ENCODE results near the gene LRRTM4. TPM values are rescaled to one million over a fixed set of nuclear protein-coding genes. Genes with fewer than 3 reads are reported as not detected.

LRRTM4 gene
- total RNA-seq, 1 experiment from 2014 or later: 0.23 TPM

GRCh38 chr2:77372636-77373035, 149.5 kb downstream of the LRRTM4 start:
- ChIA-PET POLR2A (no interaction called here), CTCF (no interaction called here)
- no TSS peak for BruUV-seq (replicated peaks)
- no peak for TF ChIP-seq REST (IDR thresholded peaks at IDR 0.05; ENCODE audit: insufficient read depth in 1 of 2, low read depth in 2 of 2, low read length in 1 of 2)
- TF ChIP-seq POLR2AphosphoS5 (IDR thresholded peaks at IDR 0.05; ENCODE audit: low read depth, low read length): no peak
- no peak for TF ChIP-seq SIN3A (IDR thresholded peaks at IDR 0.05; ENCODE audit: borderline replicate concordance, insufficient read depth, low read depth, low read length)
- TF ChIP-seq TCF7L2 (IDR thresholded peaks at IDR 0.05; ENCODE audit: low read depth, low read length): no peak
- no peak for TF ChIP-seq CTCF (IDR thresholded peaks at IDR 0.05)
- H3K4me3 ChIP-seq (ENCODE audit: low read depth in 2 of 2, low read length in 2 of 2): no peak overlapping the region
- no peaks in the 10 kb centered on the region for H3K36me3 ChIP-seq (ENCODE audit: control insufficient read depth, insufficient read depth, low read length)
- H3K9me3 ChIP-seq (ENCODE audit: control insufficient read depth, insufficient read depth, low read depth, low read length): no peaks in the 10 kb centered on the region
- ATAC-seq: no peak
- no peaks in the 10 kb centered on the region for H3K4me1 ChIP-seq (ENCODE audit: control insufficient read depth, insufficient read depth, low read length)
- intact Hi-C loops (cut with micrococcal nuclease; ENCODE audit: unreplicated experiment) (no loop called here), in situ Hi-C loops (cut with HindIII; ENCODE audit: low pct_unique_long_range_greater_than_20kb, low sequenced_read_pairs) (no loop called here)
- DNase-seq (ENCODE audit: low read depth, low spot score): no peak
- H3K27ac ChIP-seq (ENCODE audit: low read length): no peak overlapping the region
- no peaks in the 10 kb centered on the region for H3K27me3 ChIP-seq (ENCODE audit: control insufficient read depth, insufficient read depth, low read length)

GRCh38 chr2:77370511-77370910, 151.7 kb downstream of the LRRTM4 start:
- no TSS peak for BruUV-seq (replicated peaks)
- H3K9me3 ChIP-seq (ENCODE audit: control insufficient read depth, insufficient read depth, low read depth, low read length): no peaks in the 10 kb centered on the region
- intact Hi-C loops (cut with micrococcal nuclease; ENCODE audit: unreplicated experiment) (no loop called here), in situ Hi-C loops (cut with HindIII; ENCODE audit: low pct_unique_long_range_greater_than_20kb, low sequenced_read_pairs) (no loop called here)
- no peak for ATAC-seq
- CTCF ChIA-PET: no interaction called here
- no peaks in the 10 kb centered on the region for H3K36me3 ChIP-seq (ENCODE audit: control insufficient read depth, insufficient read depth, low read length)
- H3K27me3 ChIP-seq (ENCODE audit: control insufficient read depth, insufficient read depth, low read length): no peaks in the 10 kb centered on the region
- H3K27ac ChIP-seq (ENCODE audit: low read length): no peak overlapping the region
- H3K4me1 ChIP-seq (ENCODE audit: control insufficient read depth, insufficient read depth, low read length): no peaks in the 10 kb centered on the region
- POLR2A ChIA-PET: no interaction called here
- H3K4me3 ChIP-seq (ENCODE audit: low read depth in 2 of 2, low read length in 2 of 2): no peak overlapping the region
- TF ChIP-seq REST (IDR thresholded peaks at IDR 0.05; ENCODE audit: insufficient read depth in 1 of 2, low read depth in 2 of 2, low read length in 1 of 2) (no peak), TCF7L2 (IDR thresholded peaks at IDR 0.05; ENCODE audit: low read depth, low read length) (no peak), CTCF (IDR thresholded peaks at IDR 0.05) (no peak), POLR2AphosphoS5 (IDR thresholded peaks at IDR 0.05; ENCODE audit: low read depth, low read length) (no peak), SIN3A (IDR thresholded peaks at IDR 0.05; ENCODE audit: borderline replicate concordance, insufficient read depth, low read depth, low read length) (no peak)
- DNase-seq (ENCODE audit: low read depth, low spot score): no peak
